Liver (tissue), 9 donors: ENCODE results near the gene TFF1. TPM values are rescaled to one million over a fixed set of nuclear protein-coding genes. Genes with fewer than 3 reads are reported as not detected.

ENCODE experiments used
- DNase-seq: peaks from one replicate; pipeline ENCODE4 v3.0.0-alpha.2; 2017; ENCODE audit warnings: low spot score
- H3K27ac ChIP-seq, 2 donors: one replicate each; pipeline ENCODE4 v1.7.0; 2013; ENCODE audit warnings: inconsistent platforms in 2 of 2, low read length in 2 of 2, control low read depth in 1 of 2, low read depth in 1 of 2, mild to moderate bottlenecking in 1 of 2
- H3K27me3 ChIP-seq, 4 donors: one replicate each; pipeline versions ENCODE4 v1.6.1 to v1.7.0; 2013; ENCODE audit warnings: low read length in 3 of 4, inconsistent platforms in 1 of 4, mild to moderate bottlenecking in 1 of 4, moderate library complexity in 1 of 4; ENCODE audit not compliant: control insufficient read depth in 4 of 4, insufficient read depth in 4 of 4
- H3K36me3 ChIP-seq, 4 donors: one replicate each; pipeline versions ENCODE4 v1.6.1 to v1.7.0; 2013; ENCODE audit warnings: low read length in 3 of 4, mild to moderate bottlenecking in 3 of 4, low read depth in 1 of 4, moderate library complexity in 1 of 4; ENCODE audit not compliant: control insufficient read depth in 4 of 4, insufficient read depth in 3 of 4
- H3K4me1 ChIP-seq, 4 donors: one replicate each; pipeline versions ENCODE4 v1.6.1 to v1.7.0; 2013; ENCODE audit warnings: low read length in 3 of 4, mild to moderate bottlenecking in 3 of 4, moderate library complexity in 1 of 4; ENCODE audit not compliant: control insufficient read depth in 4 of 4, insufficient read depth in 4 of 4
- H3K4me3 ChIP-seq, 3 donors: one replicate each; pipeline versions ENCODE4 v1.6.1 to v1.7.0; 2013; ENCODE audit warnings: low read length in 3 of 3, control low read depth in 1 of 3, low read depth in 1 of 3, mild to moderate bottlenecking in 1 of 3
- H3K9ac ChIP-seq, 2 donors: one replicate each; pipeline ENCODE4 v1.7.0; 2013; ENCODE audit warnings: low read length in 2 of 2, mild to moderate bottlenecking in 2 of 2, moderate library complexity in 2 of 2, control low read depth in 1 of 2, low read depth in 1 of 2
- H3K9me3 ChIP-seq, 4 donors: one replicate each; pipeline versions ENCODE4 v1.6.1 to v1.7.0; 2013; ENCODE audit warnings: low read length in 3 of 4; ENCODE audit not compliant: control insufficient read depth in 4 of 4
- EGR1 ChIP-seq, 2 donors: IDR thresholded peaks; 2 replicates each; pipeline ENCODE4 v1.6.1; 2016 to 2018; ENCODE audit warnings: antibody characterized with exemption in 2 of 2, low read depth in 2 of 2
- HNF4A ChIP-seq, 2 donors: conservative IDR thresholded peaks; 2 replicates each; pipeline ENCODE4 v1.6.1; 2016; ENCODE audit warnings: antibody characterized with exemption in 2 of 2, mild to moderate bottlenecking in 2 of 2
- HNF4G ChIP-seq: IDR thresholded peaks from 2 replicates; pipeline ENCODE4 v1.6.1; 2016; ENCODE audit warnings: antibody characterized with exemption
- JUND ChIP-seq, 2 donors: IDR thresholded peaks; 2 replicates each; pipeline ENCODE4 v1.6.1; 2016; ENCODE audit warnings: antibody characterized with exemption in 2 of 2
- RXRA ChIP-seq, 2 donors: IDR thresholded peaks; 2 replicates each; pipeline ENCODE4 v1.6.1; 2017 to 2018; ENCODE audit warnings: antibody characterized with exemption in 2 of 2, mild to moderate bottlenecking in 1 of 2
- SP1 ChIP-seq: IDR thresholded peaks from 2 replicates; pipeline ENCODE4 v1.6.1; 2018; ENCODE audit warnings: antibody characterized with exemption, mild to moderate bottlenecking
- TAF1 ChIP-seq: conservative IDR thresholded peaks from 2 replicates; pipeline ENCODE4 v1.6.1; 2016; ENCODE audit warnings: antibody characterized with exemption, mild to moderate bottlenecking
- WGBS: extraction: QIAGEN DNeasy Blood & Tissue Kit; methylation state at CpG from one replicate; pipeline ENCODE4 v1.1.7; 2013; 5-methylcytosine and 5-hydroxymethylcytosine counted together
- polyA plus RNA-seq, 2 donors: library from polyadenylated mRNA; stranded (reverse) in 1 of 2; unstranded in 1 of 2; fragments of 200-250 nt in 1 of 2; fragments of >200 nt in 1 of 2; fragmentation: Nextera tagmentation in 1 of 2; extraction: Ambion mirVana in 1 of 2; gene quantifications; one replicate each; pipeline versions ENCODE4 v1.2.1 to v1.2.3, GENCODE V29; 2013 to 2015
- total RNA-seq, 2 donors: library from RNA; depleted of rRNA; stranded (reverse); fragments of >200 nt; gene quantifications; one replicate each; pipeline ENCODE4 v1.2.3, GENCODE V29; 2014
- TF ChIP-seq, protein P1 (sequence below): IDR thresholded peaks from 2 replicates; pipeline ENCODE4 v1.6.1; 2016; ENCODE audit warnings: antibody characterized with exemption
- TF ChIP-seq, protein P2 (sequence below): IDR thresholded peaks from 2 replicates; pipeline ENCODE4 v1.6.1; 2016; ENCODE audit warnings: antibody characterized with exemption, mild to moderate bottlenecking
- TF ChIP-seq, protein P3 (sequence below): IDR thresholded peaks from 2 replicates; pipeline ENCODE4 v1.6.1; 2016; ENCODE audit warnings: antibody characterized with exemption
- TF ChIP-seq, protein P4 (sequence below): fragments of 150-350 bp; IDR thresholded peaks from 2 replicates; pipeline ENCODE4 v1.5.1; 2017; ENCODE audit warnings: improper control_type of control experiment, low read depth, low read length; ENCODE audit not compliant: missing input control
- TF ChIP-seq, protein P5 (sequence below): IDR thresholded peaks from 2 replicates; pipeline ENCODE4 v1.6.1; 2016; ENCODE audit warnings: antibody characterized with exemption
- donor health status: healthy.
- donor health status: healthy.
- donor health status: healthy.
- donor health status: healthy.
- donor health status: healthy.

The TFF1 gene
- total and polyA plus RNA-seq, 4 donors = not detected

DNA sequence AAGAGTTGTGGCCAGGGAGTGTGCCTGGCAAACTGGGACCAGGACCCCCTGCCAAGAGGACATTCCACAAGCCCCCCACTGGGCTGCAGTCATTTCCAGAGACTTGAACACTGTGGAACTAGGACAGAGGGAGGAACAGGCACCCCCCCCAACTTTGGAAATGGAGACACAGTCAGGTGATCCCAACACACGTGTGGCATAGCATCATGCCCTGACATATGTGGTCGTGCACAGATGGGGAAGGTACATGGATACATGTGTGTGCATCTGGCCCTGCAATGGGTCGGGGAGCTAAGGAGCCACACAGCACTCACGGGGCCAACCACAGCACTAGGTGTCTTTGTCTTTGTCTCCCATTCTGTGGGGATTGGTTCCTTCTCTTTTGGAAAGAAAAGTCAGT, 44.5 kb downstream of the TFF1 start:
- no peaks in the 10 kb centered on the region for H3K27me3 ChIP-seq
- no peak overlapping the region for H3K9ac ChIP-seq
- no peaks in the 10 kb centered on the region for H3K4me1 ChIP-seq
- DNase-seq = no peak
- no peak overlapping the region for H3K27ac ChIP-seq
- no peak overlapping the region for H3K4me3 ChIP-seq
- no peaks in the 10 kb centered on the region for H3K9me3 ChIP-seq
- TF ChIP-seq, protein P1, sequence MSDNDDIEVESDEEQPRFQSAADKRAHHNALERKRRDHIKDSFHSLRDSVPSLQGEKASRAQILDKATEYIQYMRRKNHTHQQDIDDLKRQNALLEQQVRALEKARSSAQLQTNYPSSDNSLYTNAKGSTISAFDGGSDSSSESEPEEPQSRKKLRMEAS = no peak
- TF ChIP-seq SP1 = no peak
- TF ChIP-seq TAF1 = no peak
- TF ChIP-seq HNF4A (conservative IDR thresholded peaks at IDR 0.05) = no peak
- TF ChIP-seq, protein P2, sequence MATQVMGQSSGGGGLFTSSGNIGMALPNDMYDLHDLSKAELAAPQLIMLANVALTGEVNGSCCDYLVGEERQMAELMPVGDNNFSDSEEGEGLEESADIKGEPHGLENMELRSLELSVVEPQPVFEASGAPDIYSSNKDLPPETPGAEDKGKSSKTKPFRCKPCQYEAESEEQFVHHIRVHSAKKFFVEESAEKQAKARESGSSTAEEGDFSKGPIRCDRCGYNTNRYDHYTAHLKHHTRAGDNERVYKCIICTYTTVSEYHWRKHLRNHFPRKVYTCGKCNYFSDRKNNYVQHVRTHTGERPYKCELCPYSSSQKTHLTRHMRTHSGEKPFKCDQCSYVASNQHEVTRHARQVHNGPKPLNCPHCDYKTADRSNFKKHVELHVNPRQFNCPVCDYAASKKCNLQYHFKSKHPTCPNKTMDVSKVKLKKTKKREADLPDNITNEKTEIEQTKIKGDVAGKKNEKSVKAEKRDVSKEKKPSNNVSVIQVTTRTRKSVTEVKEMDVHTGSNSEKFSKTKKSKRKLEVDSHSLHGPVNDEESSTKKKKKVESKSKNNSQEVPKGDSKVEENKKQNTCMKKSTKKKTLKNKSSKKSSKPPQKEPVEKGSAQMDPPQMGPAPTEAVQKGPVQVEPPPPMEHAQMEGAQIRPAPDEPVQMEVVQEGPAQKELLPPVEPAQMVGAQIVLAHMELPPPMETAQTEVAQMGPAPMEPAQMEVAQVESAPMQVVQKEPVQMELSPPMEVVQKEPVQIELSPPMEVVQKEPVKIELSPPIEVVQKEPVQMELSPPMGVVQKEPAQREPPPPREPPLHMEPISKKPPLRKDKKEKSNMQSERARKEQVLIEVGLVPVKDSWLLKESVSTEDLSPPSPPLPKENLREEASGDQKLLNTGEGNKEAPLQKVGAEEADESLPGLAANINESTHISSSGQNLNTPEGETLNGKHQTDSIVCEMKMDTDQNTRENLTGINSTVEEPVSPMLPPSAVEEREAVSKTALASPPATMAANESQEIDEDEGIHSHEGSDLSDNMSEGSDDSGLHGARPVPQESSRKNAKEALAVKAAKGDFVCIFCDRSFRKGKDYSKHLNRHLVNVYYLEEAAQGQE = no peak
- 87% methylated on average over 4 of the region's 4 CpGs for WGBS
- no peaks in the 10 kb centered on the region for H3K36me3 ChIP-seq

DNA sequence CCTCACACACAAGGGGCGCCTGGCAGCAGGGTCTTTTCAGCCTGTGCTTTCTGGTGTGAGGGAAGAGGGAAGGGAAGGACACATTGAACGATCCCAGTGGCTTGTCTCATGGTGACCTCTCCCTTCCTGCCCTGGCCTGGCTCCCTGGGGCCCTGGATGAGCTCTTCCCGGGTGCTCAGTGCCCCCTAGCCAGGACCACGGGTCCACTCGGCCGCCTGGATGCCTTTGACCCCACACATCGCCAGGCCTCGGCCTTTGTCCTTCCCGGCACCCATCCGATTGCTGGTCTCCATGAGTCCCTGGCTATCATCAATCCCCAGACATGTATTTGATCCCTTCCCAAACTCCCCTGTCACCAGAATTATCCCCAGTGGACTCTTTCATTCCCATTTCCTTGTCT, 45.1 kb downstream of the TFF1 start:
- Histone ChIP-seq H3K9me3 (no peaks in the 10 kb centered on the region), H3K4me1 (no peaks in the 10 kb centered on the region), H3K27me3 (no peaks in the 10 kb centered on the region), H3K36me3 (no peaks in the 10 kb centered on the region), H3K27ac (no peak overlapping the region), H3K9ac (no peak overlapping the region), H3K4me3 (no peak overlapping the region)
- DNase-seq = no peak
- TF ChIP-seq EGR1 (IDR thresholded peaks at IDR 0.05; ENCODE audit: low read depth in 2 of 2) = no peak
- TF ChIP-seq, protein P3, sequence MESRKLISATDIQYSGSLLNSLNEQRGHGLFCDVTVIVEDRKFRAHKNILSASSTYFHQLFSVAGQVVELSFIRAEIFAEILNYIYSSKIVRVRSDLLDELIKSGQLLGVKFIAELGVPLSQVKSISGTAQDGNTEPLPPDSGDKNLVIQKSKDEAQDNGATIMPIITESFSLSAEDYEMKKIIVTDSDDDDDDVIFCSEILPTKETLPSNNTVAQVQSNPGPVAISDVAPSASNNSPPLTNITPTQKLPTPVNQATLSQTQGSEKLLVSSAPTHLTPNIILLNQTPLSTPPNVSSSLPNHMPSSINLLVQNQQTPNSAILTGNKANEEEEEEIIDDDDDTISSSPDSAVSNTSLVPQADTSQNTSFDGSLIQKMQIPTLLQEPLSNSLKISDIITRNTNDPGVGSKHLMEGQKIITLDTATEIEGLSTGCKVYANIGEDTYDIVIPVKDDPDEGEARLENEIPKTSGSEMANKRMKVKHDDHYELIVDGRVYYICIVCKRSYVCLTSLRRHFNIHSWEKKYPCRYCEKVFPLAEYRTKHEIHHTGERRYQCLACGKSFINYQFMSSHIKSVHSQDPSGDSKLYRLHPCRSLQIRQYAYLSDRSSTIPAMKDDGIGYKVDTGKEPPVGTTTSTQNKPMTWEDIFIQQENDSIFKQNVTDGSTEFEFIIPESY = no peak
- TF ChIP-seq, protein P2 = no peak
- TF ChIP-seq JUND (IDR thresholded peaks at IDR 0.05) = no peak
- TF ChIP-seq, protein P4, sequence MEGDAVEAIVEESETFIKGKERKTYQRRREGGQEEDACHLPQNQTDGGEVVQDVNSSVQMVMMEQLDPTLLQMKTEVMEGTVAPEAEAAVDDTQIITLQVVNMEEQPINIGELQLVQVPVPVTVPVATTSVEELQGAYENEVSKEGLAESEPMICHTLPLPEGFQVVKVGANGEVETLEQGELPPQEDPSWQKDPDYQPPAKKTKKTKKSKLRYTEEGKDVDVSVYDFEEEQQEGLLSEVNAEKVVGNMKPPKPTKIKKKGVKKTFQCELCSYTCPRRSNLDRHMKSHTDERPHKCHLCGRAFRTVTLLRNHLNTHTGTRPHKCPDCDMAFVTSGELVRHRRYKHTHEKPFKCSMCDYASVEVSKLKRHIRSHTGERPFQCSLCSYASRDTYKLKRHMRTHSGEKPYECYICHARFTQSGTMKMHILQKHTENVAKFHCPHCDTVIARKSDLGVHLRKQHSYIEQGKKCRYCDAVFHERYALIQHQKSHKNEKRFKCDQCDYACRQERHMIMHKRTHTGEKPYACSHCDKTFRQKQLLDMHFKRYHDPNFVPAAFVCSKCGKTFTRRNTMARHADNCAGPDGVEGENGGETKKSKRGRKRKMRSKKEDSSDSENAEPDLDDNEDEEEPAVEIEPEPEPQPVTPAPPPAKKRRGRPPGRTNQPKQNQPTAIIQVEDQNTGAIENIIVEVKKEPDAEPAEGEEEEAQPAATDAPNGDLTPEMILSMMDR = no peak
- TF ChIP-seq, protein P5, sequence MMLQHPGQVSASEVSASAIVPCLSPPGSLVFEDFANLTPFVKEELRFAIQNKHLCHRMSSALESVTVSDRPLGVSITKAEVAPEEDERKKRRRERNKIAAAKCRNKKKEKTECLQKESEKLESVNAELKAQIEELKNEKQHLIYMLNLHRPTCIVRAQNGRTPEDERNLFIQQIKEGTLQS = no peak
- TF ChIP-seq HNF4G = no peak
- no peak for TF ChIP-seq TAF1
- no peak for TF ChIP-seq RXRA (IDR thresholded peaks at IDR 0.05)
- 86% methylated on average over 10 of the region's 10 CpGs for WGBS
